RWPE1 (cell line): ENCODE measurements around the gene LIN28A.

Experiments
- CTCF ChIA-PET: fragments of 350-600 bp; sonication (Branson Sonifier 250); formaldehyde crosslinking; extraction: SDS; loops from one replicate; lab custom pipeline; 2021; lab: Yijun Ruan, JAX
- POLR2A ChIA-PET: fragments of 400-600 bp; formaldehyde crosslinking; extraction: SDS; loops from one replicate; lab custom pipeline; 2020; ENCODE audit warnings: antibody characterized with exemption; ENCODE audit not compliant: low non-redundant PET; lab: Yijun Ruan, JAX
- DNase-seq: peaks from one replicate; pipeline ENCODE4 v3.0.0; 2012; ENCODE audit warnings: low spot score
- H3K27ac ChIP-seq: fragments of 450-650 bp; 2 replicates; pipeline ENCODE4 v1.5.1; 2017
- CTCF ChIP-seq: fragments of 450-650 bp; conservative IDR thresholded peaks from 2 replicates; pipeline ENCODE4 v1.5.1; 2017; ENCODE audit warnings: low read depth, mild to moderate bottlenecking

Gene LIN28A

GRCh38 chr1:26411624-26412074, 1.0 kb downstream of the LIN28A start:
- ChIA-PET CTCF (no interaction called here), POLR2A (no interaction called here)
- no peak for TF ChIP-seq CTCF
- DNase-seq, result no peak
- no peak overlapping the region for H3K27ac ChIP-seq

GRCh38 chr1:26412180-26412840, 1.7 kb downstream of the LIN28A start:
- DNase-seq, result no peak
- ChIA-PET POLR2A (no interaction called here), CTCF (interaction anchor here (0.5 kb wide), 1 partner anchor 11 kb away, joined by 3 read pairs; no protein-coding TSS in a partner anchor)
- TF ChIP-seq CTCF, result no peak
- no peak overlapping the region for H3K27ac ChIP-seq

GRCh38 chr1:26413031-26413430, 2.4 kb downstream of the LIN28A start:
- no peak for DNase-seq
- CTCF ChIA-PET, result interaction anchor here (0.8 kb wide), 1 partner anchor 49 kb away, joined by 4 read pairs; no protein-coding TSS in a partner anchor
- TF ChIP-seq CTCF, result no peak
- H3K27ac ChIP-seq, result no peak overlapping the region
- POLR2A ChIA-PET, result no interaction called here

GRCh38 chr1:26417111-26417759, 6.6 kb downstream of the LIN28A start:
- CTCF ChIA-PET, result interaction anchor here (0.5 to 1.6 kb wide), 29 partner anchors 9 to 416 kb away, joined by 3 to 13 read pairs (median 5); partner anchors contain the start of genes CRYBG2 and DHDDS

GRCh38 chr1:26418865-26419349, 8.3 kb downstream of the LIN28A start:
- DNase-seq, result no peak
- POLR2A ChIA-PET, result no interaction called here
- no peak overlapping the region for H3K27ac ChIP-seq
- CTCF ChIA-PET, result no interaction called here
- no peak for TF ChIP-seq CTCF

More at GRCh38 chr1:26417111-26417759, 6.6 kb downstream of the LIN28A start:
- peak; percentile 73 for DNase-seq
- H3K27ac ChIP-seq, result no peak overlapping the region
- peak; percentile 86 for TF ChIP-seq CTCF
- POLR2A ChIA-PET, result interaction anchor here (0.6 kb wide), 1 partner anchor 133 kb away, joined by 3 read pairs; no protein-coding TSS in a partner anchor

GRCh38 chr1:26419494-26419893, 8.9 kb downstream of the LIN28A start:
- POLR2A ChIA-PET, result interaction anchor here (0.5 kb wide), 1 partner anchor 11 kb away, joined by 3 read pairs; no protein-coding TSS in a partner anchor
- TF ChIP-seq CTCF, result no peak
- H3K27ac ChIP-seq, result no peak overlapping the region
- no peak for DNase-seq
- CTCF ChIA-PET, result no interaction called here
